ENCODE data around the gene TOMM40. TPM values are rescaled to one million over a fixed set of nuclear protein-coding genes. Genes with fewer than 3 reads are reported as not detected.

Gene TOMM40
- total and polyA plus RNA-seq, 2 of the 13 experiments (the other 11 are each of a cell fraction or from before 2014, with no cell fraction given), result 72.0 to 110 TPM

DNA sequence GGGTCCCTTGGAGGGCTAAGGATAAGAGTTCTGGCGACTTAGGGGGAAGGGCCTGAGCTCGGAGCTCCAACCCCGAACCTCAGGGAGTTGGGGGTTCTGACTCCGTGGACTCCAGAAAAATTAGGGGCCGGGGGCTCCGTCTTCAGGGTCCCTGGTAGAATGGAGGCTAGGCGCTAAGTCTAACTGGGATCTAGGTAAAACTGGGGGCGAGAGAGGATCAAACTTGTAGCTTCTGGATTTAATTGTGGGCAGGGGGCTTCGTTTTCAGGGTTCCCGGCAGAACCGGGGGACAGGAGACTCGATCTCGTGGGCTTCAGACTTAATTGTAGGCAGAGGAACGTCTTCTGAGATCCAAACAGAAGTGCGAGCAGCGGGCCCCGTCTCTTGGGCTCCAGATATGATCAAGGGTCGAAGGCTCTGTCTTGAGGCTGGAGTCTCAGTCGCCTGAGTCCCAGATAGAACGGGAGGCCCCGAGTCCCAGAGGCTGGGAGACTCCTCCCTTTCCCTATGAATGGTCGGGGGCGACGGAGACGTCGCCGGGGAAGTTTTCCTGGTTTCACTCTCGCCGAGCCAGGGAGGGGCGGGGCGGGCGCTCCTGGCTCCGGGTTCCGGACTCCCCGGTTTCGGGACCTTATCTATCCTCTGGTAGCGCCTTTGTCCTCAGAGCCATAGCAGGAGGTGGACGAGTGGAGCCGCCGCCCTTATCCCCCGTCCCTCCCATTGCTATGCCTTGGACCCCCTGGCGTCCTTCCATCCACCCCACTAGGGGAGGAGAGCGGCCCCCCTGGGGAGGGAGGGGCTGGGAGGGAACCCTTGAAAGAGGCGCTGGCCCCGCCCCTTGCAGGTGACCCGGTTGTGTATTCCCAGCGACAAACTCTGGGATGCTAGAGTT lies 43.7 kb upstream of the TOMM40 start (continued):
- TF ChIP-seq MBNL3 (CRISPR knock-in tag; conservative IDR thresholded peaks at IDR 0.05) (no peak), ZNF530 (CRISPR knock-in tag; IDR thresholded peaks at IDR 0.05; ENCODE audit: low read depth) (no peak), GATAD1 (CRISPR knock-in tag; IDR thresholded peaks at IDR 0.05) (peak; percentile 18; the same call in 1 of the 2 replicates), ARNT2 (CRISPR knock-in tag; IDR thresholded peaks at IDR 0.05; ENCODE audit: low read depth) (no peak), ZFP41 (CRISPR knock-in tag; IDR thresholded peaks at IDR 0.05; ENCODE audit: borderline replicate concordance) (no peak), THAP11 (CRISPR knock-in tag; IDR thresholded peaks at IDR 0.05) (peak; percentile 49; the same call in 1 of the 2 replicates), SP5 (CRISPR knock-in tag; IDR thresholded peaks at IDR 0.05; ENCODE audit: borderline replicate concordance, low read depth) (peak; percentile 39; the same call in 1 of the 2 replicates), DDIT3 (CRISPR knock-in tag; IDR thresholded peaks at IDR 0.05) (no peak), HNRNPK (IDR thresholded peaks at IDR 0.05; ENCODE audit: low read depth, low read length, poor library complexity, severe bottlenecking) (no peak), MIER2 (CRISPR knock-in tag; IDR thresholded peaks at IDR 0.05) (no peak), TP53 (CRISPR knock-in tag; conservative IDR thresholded peaks at IDR 0.05) (no peak), ELF3 (CRISPR knock-in tag; IDR thresholded peaks at IDR 0.05) (0 out of 2 replicates have a peak, but pooled peaks have one; percentile 15), TFE3 (CRISPR knock-in tag; IDR thresholded peaks at IDR 0.05) (peak; percentile 33; the same call in 1 of the 2 replicates), CHD4 (IDR thresholded peaks at IDR 0.05; ENCODE audit: borderline replicate concordance, low read length) (no peak), ZMYM4 (CRISPR knock-in tag; IDR thresholded peaks at IDR 0.05) (no peak), ZNF572 (CRISPR knock-in tag; IDR thresholded peaks at IDR 0.05) (no peak), CREM (IDR thresholded peaks at IDR 0.05) (no peak), CREM (CRISPR knock-in tag; IDR thresholded peaks at IDR 0.05) (no peak)
- TF ChIP-seq, protein P1, sequence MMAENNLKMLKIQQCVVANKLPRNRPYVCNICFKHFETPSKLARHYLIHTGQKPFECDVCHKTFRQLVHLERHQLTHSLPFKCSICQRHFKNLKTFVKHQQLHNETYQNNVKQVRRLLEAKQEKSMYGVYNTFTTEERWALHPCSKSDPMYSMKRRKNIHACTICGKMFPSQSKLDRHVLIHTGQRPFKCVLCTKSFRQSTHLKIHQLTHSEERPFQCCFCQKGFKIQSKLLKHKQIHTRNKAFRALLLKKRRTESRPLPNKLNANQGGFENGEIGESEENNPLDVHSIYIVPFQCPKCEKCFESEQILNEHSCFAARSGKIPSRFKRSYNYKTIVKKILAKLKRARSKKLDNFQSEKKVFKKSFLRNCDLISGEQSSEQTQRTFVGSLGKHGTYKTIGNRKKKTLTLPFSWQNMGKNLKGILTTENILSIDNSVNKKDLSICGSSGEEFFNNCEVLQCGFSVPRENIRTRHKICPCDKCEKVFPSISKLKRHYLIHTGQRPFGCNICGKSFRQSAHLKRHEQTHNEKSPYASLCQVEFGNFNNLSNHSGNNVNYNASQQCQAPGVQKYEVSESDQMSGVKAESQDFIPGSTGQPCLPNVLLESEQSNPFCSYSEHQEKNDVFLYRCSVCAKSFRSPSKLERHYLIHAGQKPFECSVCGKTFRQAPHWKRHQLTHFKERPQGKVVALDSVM (CRISPR knock-in tag; IDR thresholded peaks at IDR 0.05), result peak; percentile 68; the same call in 1 of the 2 replicates
- TF ChIP-seq, protein P2, sequence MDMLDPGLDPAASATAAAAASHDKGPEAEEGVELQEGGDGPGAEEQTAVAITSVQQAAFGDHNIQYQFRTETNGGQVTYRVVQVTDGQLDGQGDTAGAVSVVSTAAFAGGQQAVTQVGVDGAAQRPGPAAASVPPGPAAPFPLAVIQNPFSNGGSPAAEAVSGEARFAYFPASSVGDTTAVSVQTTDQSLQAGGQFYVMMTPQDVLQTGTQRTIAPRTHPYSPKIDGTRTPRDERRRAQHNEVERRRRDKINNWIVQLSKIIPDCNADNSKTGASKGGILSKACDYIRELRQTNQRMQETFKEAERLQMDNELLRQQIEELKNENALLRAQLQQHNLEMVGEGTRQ (IDR thresholded peaks at IDR 0.05; ENCODE audit: low read depth, low read length), result no peak
- TF ChIP-seq, protein P2 (CRISPR knock-in tag; IDR thresholded peaks at IDR 0.05; ENCODE audit: borderline replicate concordance), result no peak
- TF ChIP-seq, protein P3, sequence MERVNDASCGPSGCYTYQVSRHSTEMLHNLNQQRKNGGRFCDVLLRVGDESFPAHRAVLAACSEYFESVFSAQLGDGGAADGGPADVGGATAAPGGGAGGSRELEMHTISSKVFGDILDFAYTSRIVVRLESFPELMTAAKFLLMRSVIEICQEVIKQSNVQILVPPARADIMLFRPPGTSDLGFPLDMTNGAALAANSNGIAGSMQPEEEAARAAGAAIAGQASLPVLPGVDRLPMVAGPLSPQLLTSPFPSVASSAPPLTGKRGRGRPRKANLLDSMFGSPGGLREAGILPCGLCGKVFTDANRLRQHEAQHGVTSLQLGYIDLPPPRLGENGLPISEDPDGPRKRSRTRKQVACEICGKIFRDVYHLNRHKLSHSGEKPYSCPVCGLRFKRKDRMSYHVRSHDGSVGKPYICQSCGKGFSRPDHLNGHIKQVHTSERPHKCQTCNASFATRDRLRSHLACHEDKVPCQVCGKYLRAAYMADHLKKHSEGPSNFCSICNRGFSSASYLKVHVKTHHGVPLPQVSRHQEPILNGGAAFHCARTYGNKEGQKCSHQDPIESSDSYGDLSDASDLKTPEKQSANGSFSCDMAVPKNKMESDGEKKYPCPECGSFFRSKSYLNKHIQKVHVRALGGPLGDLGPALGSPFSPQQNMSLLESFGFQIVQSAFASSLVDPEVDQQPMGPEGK (CRISPR knock-in tag; IDR thresholded peaks at IDR 0.05), result peak; percentile 95

Data from HepG2 (cell line).